Epithelial cell of prostate (primary cell): Measurements from ENCODE around the gene NEDD4L.
"Not testable (repeated sequence)": the region's sequence is repeated elsewhere in the genome, so short reads cannot be mapped to it uniquely, and the experiment has no call there.

ENCODE experiments used
- DNase-seq: peaks from one replicate; pipeline ENCODE4 v3.0.0-alpha.2; 2011; ENCODE audit warnings: low read depth, low spot score
- H3K27ac ChIP-seq: fragments of 450-650 bp; 2 replicates; pipeline ENCODE4 v1.5.1; 2017; ENCODE audit warnings: mild to moderate bottlenecking

The NEDD4L gene

DNA sequence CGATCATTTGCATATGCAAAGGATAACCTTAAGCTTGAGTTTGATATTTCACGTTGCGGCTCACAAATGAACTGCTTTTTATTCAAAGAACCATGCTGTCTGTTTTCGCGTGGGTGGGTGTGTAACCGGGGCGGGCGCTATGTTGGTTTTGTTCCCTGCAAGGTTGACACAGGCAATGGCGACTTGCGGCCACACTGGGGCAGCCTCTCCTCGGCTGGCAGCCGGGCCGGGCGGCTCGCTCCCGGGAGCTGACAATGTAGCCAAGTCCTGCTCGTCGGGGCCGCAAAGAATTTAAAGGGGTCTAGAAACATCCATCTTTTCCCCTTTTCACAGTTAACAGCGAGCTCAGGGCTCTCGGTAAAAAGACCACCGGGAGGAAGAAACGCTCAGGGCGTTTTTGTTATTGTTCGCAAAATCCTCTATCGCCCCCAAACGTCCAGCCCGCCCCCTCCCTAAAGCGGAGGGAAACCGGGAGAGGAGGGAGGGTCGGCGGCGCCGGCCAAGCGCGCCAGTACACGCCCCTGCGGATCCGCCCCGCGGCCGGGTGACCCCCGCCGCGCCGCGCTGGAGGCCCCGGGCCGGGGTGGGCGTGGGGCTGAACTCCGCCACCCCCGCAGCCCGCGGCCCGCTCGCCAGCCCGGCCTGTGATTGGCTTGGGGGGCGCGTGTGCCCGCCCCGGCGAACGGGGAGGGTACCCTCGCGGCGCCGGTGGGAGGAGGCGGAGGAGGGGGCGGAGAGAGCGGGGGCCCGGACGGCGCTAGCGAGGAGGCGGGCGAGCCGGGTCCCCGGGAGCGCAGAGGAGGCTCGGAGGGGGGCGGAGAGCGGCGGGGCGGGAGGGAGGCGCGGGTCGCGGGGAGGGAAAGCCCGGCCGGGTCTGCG, at the start of gene NEDD4L:
Gene NEDD4L, plus strand, starts transcription at position 736 of the 879 bp plus-strand sequence. CDS start 435 bp downstream, outside the sequence.
- peak within 1 kb of the TSS; percentile 71 for H3K27ac ChIP-seq
- DNase-seq: peak; percentile 62

- H3K27ac ChIP-seq: no peak overlapping the region
- no peak for DNase-seq
These were observed 48.7 kb upstream of the NEDD4L start for GRCh38 chr18:57995331-57995730.

DNA sequence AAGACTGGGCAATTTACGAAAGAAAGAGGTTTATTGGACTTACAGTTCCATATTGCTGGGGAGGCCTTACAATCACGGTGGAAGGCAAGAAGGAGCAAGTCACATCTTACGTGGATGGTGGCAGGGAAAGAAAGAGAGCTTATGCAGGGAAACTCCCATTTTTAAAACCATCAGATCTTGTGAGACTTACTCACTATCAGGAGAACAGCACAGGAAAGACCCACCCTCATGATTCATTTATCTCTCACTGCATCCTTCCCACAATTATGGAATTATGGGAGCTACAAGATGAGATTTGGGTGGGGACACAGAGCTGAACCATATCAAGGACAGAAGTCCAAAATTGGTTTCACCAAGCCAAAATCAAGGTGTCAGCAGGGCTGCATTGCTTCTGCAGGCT, 47.1 kb upstream of the NEDD4L start:
- H3K27ac ChIP-seq: peak overlapping the region; percentile 40
- DNase-seq: not testable (repeated sequence)

DNA sequence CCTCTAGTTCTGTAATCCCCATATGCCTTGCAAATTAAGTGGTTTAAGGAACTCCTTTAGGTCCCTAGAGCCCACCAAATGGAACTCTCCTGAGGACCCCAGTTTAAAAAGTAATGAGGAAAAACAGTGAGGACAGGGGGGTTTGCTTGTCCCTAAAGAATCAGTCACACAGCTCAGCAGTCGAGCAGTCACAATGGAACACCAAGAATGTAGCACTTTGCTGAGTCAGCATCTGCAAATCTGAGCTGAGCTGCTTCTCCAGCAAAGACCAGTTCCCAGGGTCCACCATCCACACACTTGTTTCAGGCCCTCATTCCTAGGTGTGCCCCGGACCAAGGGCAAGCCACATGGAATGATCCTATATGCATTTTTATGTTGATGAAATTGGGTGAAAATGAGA, 46.2 kb upstream of the NEDD4L start:
- no peak overlapping the region for H3K27ac ChIP-seq
- DNase-seq: no peak

- no peak for DNase-seq
- H3K27ac ChIP-seq: no peak overlapping the region
These were observed 45.6 kb upstream of the NEDD4L start for GRCh38 chr18:57998461-57998860.

DNA sequence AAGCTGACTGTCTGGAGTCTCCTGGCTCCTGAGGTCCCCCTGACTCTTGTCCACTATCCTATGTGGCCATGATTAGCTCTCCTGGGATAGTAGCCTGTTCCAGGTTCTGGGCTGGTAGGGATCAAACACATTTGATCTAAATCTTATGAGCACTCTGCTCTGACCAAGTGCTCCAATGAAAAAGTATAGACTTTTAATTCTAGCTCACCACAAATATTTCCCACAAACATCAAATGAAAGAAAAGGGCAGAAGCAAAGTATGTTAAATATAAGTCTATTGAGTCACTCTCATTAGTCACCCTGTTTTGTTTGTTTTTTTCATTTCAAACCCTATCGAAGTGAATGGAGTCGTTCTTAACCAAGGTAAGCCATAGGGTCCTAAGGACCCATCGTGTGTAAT, 39.7 kb upstream of the NEDD4L start:
- peak overlapping the region; percentile 68 for H3K27ac ChIP-seq
- DNase-seq: peak; percentile 18

- H3K27ac ChIP-seq: peak overlapping the region; percentile 68
These were observed 39.0 kb upstream of the NEDD4L start for GRCh38 chr18:58005011-58005410.

GRCh38 chr18:58005885-58006523, 38.0 kb upstream of the NEDD4L start:
- DNase-seq: no peak
- H3K27ac ChIP-seq: peak overlapping the region; percentile 68

More at GRCh38 chr18:58005011-58005410, 39.0 kb upstream of the NEDD4L start:
- DNase-seq: no peak

- no peak overlapping the region for H3K27ac ChIP-seq
- DNase-seq: no peak
These were observed 34.9 kb upstream of the NEDD4L start for GRCh38 chr18:58009166-58009565.

DNA sequence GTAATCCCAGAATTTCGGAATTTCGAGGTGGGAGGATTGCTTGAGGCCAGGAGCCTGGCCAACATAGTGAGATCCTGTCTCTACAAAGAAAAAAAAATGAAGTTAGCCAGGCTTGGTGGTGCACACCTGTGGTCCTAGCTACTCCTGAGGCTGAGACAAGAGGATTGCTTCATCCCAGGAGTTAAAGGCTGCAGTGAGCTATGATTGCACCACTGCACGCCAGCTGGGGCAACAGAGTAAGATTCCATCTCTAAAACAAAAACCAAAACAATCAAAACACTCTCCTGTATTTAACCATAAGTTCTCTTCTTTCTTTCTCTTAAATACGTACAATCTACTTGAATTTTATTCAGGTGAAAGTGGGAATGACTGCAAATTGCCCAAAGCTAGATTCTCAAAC, 33.8 kb upstream of the NEDD4L start:
- DNase-seq: no peak
- H3K27ac ChIP-seq: no peak overlapping the region

DNA sequence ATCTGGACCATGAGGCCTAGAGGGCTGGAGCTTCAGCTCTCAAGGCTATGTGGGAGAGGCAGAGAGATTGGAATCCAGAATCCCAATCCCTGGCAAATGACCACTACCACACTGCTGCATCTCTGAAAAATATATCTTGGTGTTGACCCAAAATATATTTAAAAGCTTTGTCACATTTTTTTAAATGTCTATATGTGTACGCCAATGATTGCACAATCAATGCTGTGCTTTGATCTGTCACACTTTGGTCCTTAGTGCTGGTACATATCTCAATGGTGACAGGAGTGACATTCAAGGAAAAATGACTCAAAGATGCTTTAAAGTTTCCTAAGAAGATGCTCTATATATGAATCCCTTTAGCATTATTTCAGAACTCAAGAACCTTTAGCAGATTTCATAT, 31.7 kb upstream of the NEDD4L start:
- no peak for DNase-seq
- H3K27ac ChIP-seq: peak overlapping the region; percentile 79

GRCh38 chr18:58013241-58014211, 30.5 kb upstream of the NEDD4L start:
- DNase-seq: no peak
- peak overlapping the region; percentile 79 for H3K27ac ChIP-seq

DNA sequence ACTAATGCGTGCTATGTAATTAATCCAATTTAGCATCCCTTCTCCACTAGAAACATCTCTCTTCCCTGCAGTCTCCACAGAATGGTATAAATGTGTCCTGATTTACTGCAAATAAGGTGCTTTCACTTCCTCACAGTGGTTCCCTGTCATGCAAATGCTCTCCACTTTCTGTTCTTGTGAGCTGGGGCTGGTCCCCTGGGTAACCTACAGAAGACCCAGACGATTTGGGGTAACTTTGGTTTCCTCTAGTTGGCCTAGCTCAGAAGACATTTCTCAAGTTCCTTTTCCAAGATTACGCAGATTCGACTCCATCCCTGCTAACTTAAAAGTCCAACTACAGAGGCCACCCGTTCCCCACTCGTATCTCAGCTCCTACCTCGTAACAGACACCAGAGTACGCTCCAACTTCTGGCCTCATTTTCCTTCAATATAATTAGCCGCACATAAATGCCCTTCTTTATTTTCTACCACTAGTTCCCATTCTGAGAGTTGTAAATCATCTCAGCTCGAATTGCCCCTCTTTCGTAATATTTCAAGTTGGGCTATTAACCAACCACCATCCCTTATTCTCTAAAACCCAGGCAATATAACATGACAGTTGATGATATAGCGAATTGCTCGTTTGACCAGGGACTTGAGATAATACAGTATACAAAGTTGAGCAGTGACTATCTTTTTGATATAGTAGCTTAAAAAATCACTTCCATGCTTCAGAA, 28.8 kb upstream of the NEDD4L start:
- H3K27ac ChIP-seq: no peak overlapping the region
- no peak for DNase-seq

DNA sequence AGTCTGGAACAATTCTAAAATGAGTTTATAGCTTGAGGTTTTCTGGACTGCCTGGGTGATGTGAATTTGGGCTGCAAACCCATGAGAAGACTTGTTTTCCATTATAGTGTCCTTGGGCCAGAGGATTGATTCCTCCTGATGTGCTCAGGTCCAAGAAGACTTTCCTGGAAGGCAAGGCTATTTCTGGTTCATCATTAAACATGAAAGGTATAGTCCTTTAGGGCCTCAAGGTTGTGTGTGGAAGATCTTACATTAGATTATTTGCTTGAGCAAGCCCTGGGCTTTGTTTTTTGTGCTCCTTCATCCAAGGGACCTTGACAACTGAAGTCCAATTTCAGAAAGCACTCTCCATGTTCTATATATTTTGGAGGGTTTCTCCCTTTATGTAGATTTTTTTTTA, 26.8 kb upstream of the NEDD4L start:
- no peak overlapping the region for H3K27ac ChIP-seq
- no peak for DNase-seq

DNA sequence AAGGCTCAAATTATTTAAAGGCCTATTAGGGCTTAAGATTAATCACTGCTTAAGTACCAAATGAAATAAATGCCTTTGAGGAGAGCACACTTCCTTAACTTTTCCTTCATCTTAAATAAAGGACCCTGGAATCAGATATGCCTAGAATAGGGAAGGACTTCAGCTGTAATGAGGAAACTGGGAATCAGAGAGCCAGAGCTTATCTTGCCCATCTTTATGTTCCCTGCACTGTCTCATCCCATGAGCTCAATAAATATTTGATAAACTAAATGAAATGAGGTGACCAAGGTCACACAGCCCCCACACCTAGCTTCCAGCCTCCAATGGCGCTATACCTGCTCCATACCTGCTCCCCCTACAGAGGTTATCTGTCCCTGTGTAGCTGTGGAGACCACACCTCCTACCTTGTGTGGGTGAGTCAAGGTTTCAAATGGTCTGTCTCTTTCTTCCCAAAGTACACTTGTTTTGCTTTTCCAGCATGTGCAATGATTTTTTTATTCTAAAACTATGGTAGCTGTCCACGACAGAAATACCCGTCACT, 23.4 kb upstream of the NEDD4L start:
- H3K27ac ChIP-seq: no peak overlapping the region
- no peak for DNase-seq

DNA sequence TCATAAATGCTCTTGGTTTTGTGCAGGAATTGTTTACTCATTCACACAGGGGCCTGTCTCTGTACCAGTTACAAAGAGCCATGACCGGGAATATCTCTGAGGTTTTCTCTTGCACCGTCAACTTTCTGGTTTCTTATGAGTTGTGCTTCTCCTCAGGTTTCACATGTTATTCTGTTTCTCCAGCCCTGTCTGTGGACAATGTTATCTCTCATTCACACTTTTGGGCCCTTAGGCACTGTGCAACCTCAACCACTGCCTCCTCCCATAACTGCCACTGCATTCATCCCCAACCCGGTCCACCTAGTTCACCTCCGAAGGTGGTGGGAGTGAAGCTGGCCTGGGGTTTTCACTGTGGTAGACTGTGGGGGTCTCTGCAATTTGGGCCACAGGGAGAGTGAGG, 22.5 kb upstream of the NEDD4L start:
- DNase-seq: no peak
- no peak overlapping the region for H3K27ac ChIP-seq

- no peak for DNase-seq
- no peak overlapping the region for H3K27ac ChIP-seq
These were observed 20.9 kb upstream of the NEDD4L start for GRCh38 chr18:58023108-58023507.

DNA sequence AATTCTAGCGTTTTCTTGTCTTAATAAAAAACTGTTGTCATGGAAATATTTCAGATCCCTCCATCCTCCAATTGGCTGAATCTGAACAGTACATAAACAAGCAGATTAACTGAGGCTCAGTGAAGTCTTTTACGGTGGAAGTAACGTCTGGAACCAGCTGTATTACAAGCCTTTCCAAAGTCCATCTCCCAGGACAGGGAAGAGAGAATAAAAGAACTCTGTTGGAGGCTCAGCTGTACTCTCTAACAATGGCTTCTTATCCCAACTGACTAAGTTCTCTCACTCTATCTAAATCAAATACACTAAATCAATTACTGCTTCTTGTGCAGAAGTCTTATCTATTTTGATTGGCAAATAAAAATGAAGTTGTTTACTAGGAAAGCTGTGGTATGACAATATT, 19.9 kb upstream of the NEDD4L start:
- no peak overlapping the region for H3K27ac ChIP-seq
- DNase-seq: no peak

GRCh38 chr18:58025205-58025604, 18.8 kb upstream of the NEDD4L start:
- H3K27ac ChIP-seq: no peak overlapping the region
- no peak for DNase-seq

GRCh38 chr18:58025733-58026132, 18.3 kb upstream of the NEDD4L start:
- DNase-seq: no peak

More at GRCh38 chr18:58025733-58026132, 18.3 kb upstream of the NEDD4L start:
- H3K27ac ChIP-seq: no peak overlapping the region
